Smooth muscle cell (in vitro differentiated cells): ENCODE measurements around the gene GALM. TPM values are rescaled to one million over a fixed set of nuclear protein-coding genes. Genes with fewer than 3 reads are reported as not detected.

Experiments used
- DNase-seq: peaks from one replicate; lab custom pipeline; 2025; ENCODE audit not compliant: unreplicated experiment; lab: John Stamatoyannopoulos, UW
- H2AFZ ChIP-seq: fragments of 200-600 bp; sonication (generic); 2 replicates; pipeline ENCODE4 v1.6.0; 2016; ENCODE audit warnings: antibody characterized with exemption, low read depth, mild to moderate bottlenecking
- H3F3A ChIP-seq: fragments of 200-600 bp; sonication (generic); 2 replicates; pipeline ENCODE4 v1.6.0; 2017; ENCODE audit warnings: antibody characterized with exemption, low read depth
- H3K27ac ChIP-seq: fragments of 200-600 bp; sonication (generic); 2 replicates; pipeline ENCODE4 v1.5.1; 2016; ENCODE audit warnings: low read depth, mild to moderate bottlenecking
- H3K27me3 ChIP-seq: fragments of 200-600 bp; sonication (generic); 2 replicates; pipeline ENCODE4 v1.6.1; 2016; ENCODE audit warnings: low read depth, mild to moderate bottlenecking
- H3K36me3 ChIP-seq: fragments of 200-600 bp; sonication (generic); 2 replicates; pipeline ENCODE4 v1.5.1; 2016; ENCODE audit warnings: low read depth
- H3K4me1 ChIP-seq: fragments of 200-600 bp; sonication (generic); 2 replicates; pipeline ENCODE4 v1.5.1; 2016; ENCODE audit warnings: low read depth
- H3K4me2 ChIP-seq: fragments of 200-600 bp; sonication (generic); 2 replicates; pipeline ENCODE4 v1.6.0; 2016; ENCODE audit warnings: mild to moderate bottlenecking
- H3K4me3 ChIP-seq: fragments of 200-600 bp; sonication (generic); 2 replicates; pipeline ENCODE4 v1.5.1; 2016; ENCODE audit warnings: mild to moderate bottlenecking
- H3K79me2 ChIP-seq: fragments of 200-600 bp; sonication (generic); 2 replicates; pipeline ENCODE4 v1.6.0; 2016; ENCODE audit warnings: low read depth, mild to moderate bottlenecking
- H3K9ac ChIP-seq: fragments of 200-600 bp; sonication (generic); 2 replicates; pipeline ENCODE4 v1.6.0; 2016; ENCODE audit warnings: low read depth
- H3K9me3 ChIP-seq: fragments of 200-600 bp; sonication (generic); replicated peaks from 2 replicates; pipeline ENCODE4 v1.5.1; 2016; ENCODE audit warnings: low read depth
- H4K20me1 ChIP-seq: fragments of 200-600 bp; sonication (generic); 2 replicates; pipeline ENCODE4 v1.6.0; 2016; ENCODE audit warnings: low read depth
- CTCF ChIP-seq: fragments of 200-600 bp; sonication (generic); IDR thresholded peaks from 2 replicates; pipeline ENCODE4 v1.5.1; 2017; ENCODE audit warnings: borderline replicate concordance, mild to moderate bottlenecking, antibody characterized with exemption; ENCODE audit not compliant: insufficient read depth, poor library complexity, severe bottlenecking
- WGBS: methylation state at CpG from one replicate; pipeline ENCODE4 v1.1.7; 2016; ENCODE audit warnings: low lambda C conversion rate; 5-methylcytosine and 5-hydroxymethylcytosine counted together
- polyA plus RNA-seq: library from polyadenylated mRNA; unstranded; fragments of >200 nt; fragmentation: Nextera tagmentation; extraction: Ambion mirVana; gene quantifications from 2 replicates; pipeline ENCODE4 v1.2.1, GENCODE V29; 2016
- total RNA-seq: library from RNA; depleted of rRNA; stranded (reverse); fragments of >200 nt; gene quantifications from 2 replicates; pipeline ENCODE4 v1.2.3, GENCODE V29; 2014

GALM gene
- total and polyA plus RNA-seq, 2 experiments from 2014 or later = 13.1 to 18.9 TPM

GRCh38 chr2:38658613-38659012 lies 7.3 kb upstream of the GALM start:
- no peaks in the 10 kb centered on the region for H3K9me3 ChIP-seq
- H2AFZ ChIP-seq = no peak overlapping the region
- H3K4me2 ChIP-seq = no peak overlapping the region
- no peak overlapping the region for H3K9ac ChIP-seq
- H3K36me3 ChIP-seq = no peaks in the 10 kb centered on the region
- no peak for TF ChIP-seq CTCF
- H3K27ac ChIP-seq = no peak overlapping the region
- H4K20me1 ChIP-seq = no peaks in the 10 kb centered on the region
- DNase-seq = no peak
- H3K4me3 ChIP-seq = no peak overlapping the region
- H3K79me2 ChIP-seq = no peaks in the 10 kb centered on the region
- WGBS = 97% methylated on average over 2 of the region's 2 CpGs
- H3F3A ChIP-seq = no peaks in the 10 kb centered on the region
- H3K27me3 ChIP-seq = no peaks in the 10 kb centered on the region
- H3K4me1 ChIP-seq = no peaks in the 10 kb centered on the region

GRCh38 chr2:38659115-38659514 lies 6.8 kb upstream of the GALM start:
- Histone ChIP-seq H4K20me1 (no peaks in the 10 kb centered on the region), H3K4me1 (no peaks in the 10 kb centered on the region), H3K36me3 (no peaks in the 10 kb centered on the region), H3K9ac (no peak overlapping the region), H2AFZ (no peak overlapping the region), H3F3A (no peaks in the 10 kb centered on the region), H3K4me3 (no peak overlapping the region), H3K79me2 (no peaks in the 10 kb centered on the region), H3K27ac (no peak overlapping the region), H3K9me3 (no peaks in the 10 kb centered on the region), H3K4me2 (no peak overlapping the region), H3K27me3 (no peaks in the 10 kb centered on the region)
- TF ChIP-seq CTCF = no peak
- DNase-seq = no peak
- 100% methylated on average over 2 of the region's 2 CpGs for WGBS

- no peaks in the 10 kb centered on the region for H3F3A ChIP-seq
- H3K9me3 ChIP-seq = no peaks in the 10 kb centered on the region
- no peak overlapping the region for H3K27ac ChIP-seq
- 97% methylated on average over 3 of the region's 3 CpGs for WGBS
- no peak overlapping the region for H3K9ac ChIP-seq
- no peak overlapping the region for H2AFZ ChIP-seq
- H4K20me1 ChIP-seq = no peaks in the 10 kb centered on the region
- H3K36me3 ChIP-seq = no peaks in the 10 kb centered on the region
- H3K4me3 ChIP-seq = no peak overlapping the region
- H3K4me2 ChIP-seq = no peak overlapping the region
- no peak for DNase-seq
- TF ChIP-seq CTCF = no peak
- no peaks in the 10 kb centered on the region for H3K79me2 ChIP-seq
- no peaks in the 10 kb centered on the region for H3K4me1 ChIP-seq
- no peaks in the 10 kb centered on the region for H3K27me3 ChIP-seq
These were observed 5.6 kb upstream of the GALM start for GRCh38 chr2:38660282-38660681.

GRCh38 chr2:38661306-38661705 lies 4.6 kb upstream of the GALM start:
- no peak for TF ChIP-seq CTCF
- Histone ChIP-seq H3K27me3 (no peaks in the 10 kb centered on the region), H2AFZ (no peak overlapping the region), H3K4me2 (no peak overlapping the region), H3K27ac (no peak overlapping the region), H3F3A (no peaks in the 10 kb centered on the region), H3K4me3 (no peak overlapping the region), H3K4me1 (peaks cover under 1% of the 10 kb centered on the region), H4K20me1 (no peaks in the 10 kb centered on the region), H3K36me3 (no peaks in the 10 kb centered on the region), H3K79me2 (no peaks in the 10 kb centered on the region), H3K9me3 (no peaks in the 10 kb centered on the region), H3K9ac (no peak overlapping the region)
- DNase-seq = no peak
- 85% methylated on average over 3 of the region's 3 CpGs for WGBS
